ENCODE measurements around the gene C19orf81. TPM values are rescaled to one million over a fixed set of nuclear protein-coding genes. Genes with fewer than 3 reads are reported as not detected.

C19orf81 gene
- total and polyA plus RNA-seq, 2 of the 8 experiments (the other 6 are each of a cell fraction or from before 2014, with no cell fraction given): 11.7 to 13.0 TPM

DNA sequence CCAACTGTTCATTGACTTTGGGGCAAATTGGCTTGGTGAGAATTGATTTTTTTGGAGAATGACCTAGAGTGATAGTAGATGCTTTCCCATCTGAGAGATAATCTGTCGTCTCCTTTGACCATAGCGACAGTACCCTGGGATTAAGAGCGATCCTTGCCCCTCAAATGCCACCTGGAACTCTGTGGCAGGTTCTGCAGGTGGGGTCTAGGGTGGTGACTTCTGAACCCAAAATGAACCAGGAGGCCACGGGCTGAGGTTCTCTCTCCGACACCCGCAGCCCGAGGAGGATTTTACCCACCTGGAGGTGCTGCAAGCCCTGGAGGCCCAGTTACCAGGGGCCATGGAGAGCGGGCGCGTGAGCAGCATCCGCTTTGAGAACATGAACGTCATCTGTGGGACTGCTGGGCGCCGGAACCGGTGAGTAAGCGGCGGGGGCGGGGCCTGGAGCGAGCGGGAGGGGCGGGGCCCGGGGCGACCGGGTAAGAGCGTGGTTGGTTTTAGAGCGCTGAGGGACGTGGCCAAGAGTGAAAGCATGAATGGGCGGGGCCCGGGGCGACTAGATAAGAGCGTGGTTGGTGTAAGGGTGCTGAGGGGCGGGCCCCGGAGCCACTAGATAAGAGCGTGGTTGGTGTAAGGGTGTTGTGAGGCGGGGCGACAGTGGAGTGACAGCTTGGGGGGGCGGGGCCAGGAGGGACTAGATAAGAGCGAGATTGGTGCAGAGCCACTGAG is 8.6 kb downstream of the C19orf81 start (continued):
- TF ChIP-seq SP2 (IDR thresholded peaks at IDR 0.05; ENCODE audit: low read length) (peak; percentile 44; the same call in 1 of the 2 replicates), CEBPB (IDR thresholded peaks at IDR 0.05; ENCODE audit: low read depth, low read length) (no peak)
- TF ChIP-seq, protein P1, sequence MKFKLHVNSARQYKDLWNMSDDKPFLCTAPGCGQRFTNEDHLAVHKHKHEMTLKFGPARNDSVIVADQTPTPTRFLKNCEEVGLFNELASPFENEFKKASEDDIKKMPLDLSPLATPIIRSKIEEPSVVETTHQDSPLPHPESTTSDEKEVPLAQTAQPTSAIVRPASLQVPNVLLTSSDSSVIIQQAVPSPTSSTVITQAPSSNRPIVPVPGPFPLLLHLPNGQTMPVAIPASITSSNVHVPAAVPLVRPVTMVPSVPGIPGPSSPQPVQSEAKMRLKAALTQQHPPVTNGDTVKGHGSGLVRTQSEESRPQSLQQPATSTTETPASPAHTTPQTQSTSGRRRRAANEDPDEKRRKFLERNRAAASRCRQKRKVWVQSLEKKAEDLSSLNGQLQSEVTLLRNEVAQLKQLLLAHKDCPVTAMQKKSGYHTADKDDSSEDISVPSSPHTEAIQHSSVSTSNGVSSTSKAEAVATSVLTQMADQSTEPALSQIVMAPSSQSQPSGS (IDR thresholded peaks at IDR 0.05; ENCODE audit: low read length): no peak
- TF ChIP-seq, protein P2, sequence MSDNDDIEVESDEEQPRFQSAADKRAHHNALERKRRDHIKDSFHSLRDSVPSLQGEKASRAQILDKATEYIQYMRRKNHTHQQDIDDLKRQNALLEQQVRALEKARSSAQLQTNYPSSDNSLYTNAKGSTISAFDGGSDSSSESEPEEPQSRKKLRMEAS (IDR thresholded peaks at IDR 0.05): peak; percentile 53; the same call in 1 of the 2 replicates
